Osteoblast (primary cell): Measurements from ENCODE around the gene JAK3. TPM values are rescaled to one million over a fixed set of nuclear protein-coding genes. Genes with fewer than 3 reads are reported as not detected.

Source experiments
- DNase-seq: peaks from one replicate; pipeline ENCODE4 v3.0.0; 2011; ENCODE audit warnings: low spot score, mixed read lengths; ENCODE audit not compliant: insufficient read length; ENCODE audit errors: missing footprints
- H2AFZ ChIP-seq: 2 replicates; pipeline ENCODE4 v1.6.0; 2011; ENCODE audit warnings: mild to moderate bottlenecking, low read length
- H3K27ac ChIP-seq: 2 replicates; pipeline ENCODE4 v1.5.1; 2011; ENCODE audit warnings: mild to moderate bottlenecking, low read depth, low read length, moderate library complexity
- H3K27me3 ChIP-seq: 2 replicates; pipeline ENCODE4 v1.6.0; 2012; ENCODE audit warnings: mild to moderate bottlenecking, control low read depth, inconsistent platforms, low read length, moderate library complexity; ENCODE audit not compliant: insufficient read depth
- H3K36me3 ChIP-seq: 2 replicates; pipeline ENCODE4 v1.5.1; 2011; ENCODE audit warnings: mild to moderate bottlenecking, low read length, control low read depth, moderate library complexity; ENCODE audit not compliant: insufficient read depth
- H3K4me1 ChIP-seq: 2 replicates; pipeline ENCODE4 v1.5.1; 2011; ENCODE audit warnings: mild to moderate bottlenecking, low read length, control low read depth, moderate library complexity; ENCODE audit not compliant: insufficient read depth
- H3K4me2 ChIP-seq: 2 replicates; pipeline ENCODE4 v1.6.0; 2011; ENCODE audit warnings: mild to moderate bottlenecking, low read length; ENCODE audit not compliant: insufficient read depth
- H3K4me3 ChIP-seq: fragments of 200-600 bp; sonication (generic); 3 replicates; pipeline ENCODE4 v1.5.1; 2012; ENCODE audit warnings: mild to moderate bottlenecking, low read length, inconsistent platforms; ENCODE audit not compliant: insufficient read depth
- H3K79me2 ChIP-seq: 2 replicates; pipeline ENCODE4 v1.6.0; 2012; ENCODE audit warnings: mild to moderate bottlenecking, low read length, control low read depth, inconsistent platforms; ENCODE audit not compliant: insufficient read depth
- H3K9me3 ChIP-seq: 2 replicates; pipeline ENCODE4 v1.5.1; 2011; ENCODE audit warnings: low read depth, low read length, control low read depth
- H4K20me1 ChIP-seq: 2 replicates; pipeline ENCODE4 v1.6.0; 2012; ENCODE audit warnings: mild to moderate bottlenecking, low read length, control low read depth; ENCODE audit not compliant: insufficient read depth
- CTCF ChIP-seq: IDR thresholded peaks from 2 replicates; pipeline ENCODE4 v1.5.1; 2011; ENCODE audit warnings: mild to moderate bottlenecking, low read depth, low read length, moderate library complexity; ENCODE audit errors: extremely low read depth
- total RNA-seq: library from RNA; depleted of rRNA; stranded (reverse); fragments of >200 nt; gene quantifications from 2 replicates; pipeline ENCODE4 v1.2.3, GENCODE V29; 2012

JAK3 gene
- total RNA-seq, 1 donor: 1.8 TPM

GRCh38 chr19:17871032-17871877 lies 23.5 kb upstream of the JAK3 start:
- Histone ChIP-seq H3K36me3 (no peaks in the 10 kb centered on the region), H3K4me1 (no peaks in the 10 kb centered on the region), H3K9me3 (no peaks in the 10 kb centered on the region), H3K4me2 (no peak overlapping the region), H3K79me2 (no peaks in the 10 kb centered on the region), H2AFZ (no peak overlapping the region), H4K20me1 (no peaks in the 10 kb centered on the region), H3K27ac (no peak overlapping the region), H3K4me3 (no peak overlapping the region), H3K27me3 (peaks cover 60% of the 10 kb centered on the region)
- TF ChIP-seq CTCF: no peak
- DNase-seq: peak; percentile 42

- H3K79me2 ChIP-seq: no peaks in the 10 kb centered on the region
- H3K4me1 ChIP-seq: no peaks in the 10 kb centered on the region
- H3K9me3 ChIP-seq: no peaks in the 10 kb centered on the region
- H4K20me1 ChIP-seq: peaks cover 7% of the 10 kb centered on the region
- H3K27me3 ChIP-seq: peaks cover 55% of the 10 kb centered on the region
- peak; percentile 14 for DNase-seq
- H3K36me3 ChIP-seq: peaks cover 5% of the 10 kb centered on the region
- H2AFZ ChIP-seq: no peak overlapping the region
- H3K27ac ChIP-seq: no peak overlapping the region
- TF ChIP-seq CTCF: no peak
- H3K4me2 ChIP-seq: no peak overlapping the region
- H3K4me3 ChIP-seq: no peak overlapping the region
Measured at GRCh38 chr19:17869114-17869608, 21.4 kb upstream of the JAK3 start.

- no peak overlapping the region for H2AFZ ChIP-seq
- TF ChIP-seq CTCF: no peak
Measured at GRCh38 chr19:17868669-17869068, 20.9 kb upstream of the JAK3 start.

GRCh38 chr19:17866964-17867486 lies 19.2 kb upstream of the JAK3 start:
- Histone ChIP-seq H3K9me3 (no peaks in the 10 kb centered on the region), H3K4me2 (no peak overlapping the region), H2AFZ (no peak overlapping the region), H4K20me1 (peaks cover 28% of the 10 kb centered on the region), H3K27ac (no peak overlapping the region), H3K79me2 (peaks cover 11% of the 10 kb centered on the region), H3K4me1 (no peaks in the 10 kb centered on the region), H3K27me3 (peaks cover 37% of the 10 kb centered on the region), H3K36me3 (peaks cover 26% of the 10 kb centered on the region), H3K4me3 (no peak overlapping the region)
- peak; percentile 85 for DNase-seq
- TF ChIP-seq CTCF: no peak

More at GRCh38 chr19:17868669-17869068, 20.9 kb upstream of the JAK3 start:
- Histone ChIP-seq H3K36me3 (peaks cover 10% of the 10 kb centered on the region), H4K20me1 (peaks cover 12% of the 10 kb centered on the region), H3K4me2 (no peak overlapping the region), H3K27me3 (peaks cover 52% of the 10 kb centered on the region), H3K4me1 (no peaks in the 10 kb centered on the region), H3K79me2 (no peaks in the 10 kb centered on the region), H3K27ac (no peak overlapping the region), H3K9me3 (no peaks in the 10 kb centered on the region), H3K4me3 (no peak overlapping the region)
- DNase-seq: peak; percentile 47
